Measurements from ENCODE around the gene PRKCA. TPM values are rescaled to one million over a fixed set of nuclear protein-coding genes. Genes with fewer than 3 reads are reported as not detected.

PRKCA gene
- total and polyA plus RNA-seq, 9 of the 15 experiments (the other 6 are each of a cell fraction or from before 2014, with no cell fraction given): 3.2 to 33.0 (median 17.8) TPM

DNA sequence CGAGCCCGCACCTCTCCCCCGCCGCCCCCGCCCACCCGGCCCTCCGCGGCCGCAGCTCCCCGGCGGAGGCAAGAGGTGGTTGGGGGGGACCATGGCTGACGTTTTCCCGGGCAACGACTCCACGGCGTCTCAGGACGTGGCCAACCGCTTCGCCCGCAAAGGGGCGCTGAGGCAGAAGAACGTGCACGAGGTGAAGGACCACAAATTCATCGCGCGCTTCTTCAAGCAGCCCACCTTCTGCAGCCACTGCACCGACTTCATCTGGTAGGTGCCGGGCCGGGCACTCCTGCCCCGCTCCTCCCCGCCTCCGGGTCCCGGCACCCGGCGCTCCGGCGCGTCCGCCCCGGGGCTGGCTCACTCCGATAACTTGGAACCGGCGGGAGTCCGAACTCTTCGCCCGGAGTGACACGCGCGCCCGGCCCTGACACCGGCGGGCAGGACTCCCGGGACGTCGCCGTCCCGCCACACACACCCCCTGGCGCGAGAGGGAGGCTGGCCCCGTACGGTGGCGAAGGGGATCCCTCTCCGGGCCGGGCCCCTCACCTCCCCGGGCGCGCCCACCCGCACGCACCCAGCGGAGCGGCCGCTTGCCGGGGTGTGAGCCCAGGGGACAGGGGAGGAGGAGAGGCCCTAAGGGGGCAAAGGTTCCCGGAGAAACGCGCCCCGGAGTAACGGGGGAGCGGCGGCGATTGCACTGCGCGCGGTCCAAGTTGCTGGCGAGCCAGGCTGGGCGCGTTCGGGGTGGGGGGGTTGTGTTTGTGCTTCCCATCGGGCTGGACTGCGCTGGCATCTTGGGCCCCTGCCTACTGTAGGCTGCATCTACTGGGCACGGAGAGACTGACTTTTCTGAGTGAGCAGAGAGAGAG lies 581 bp downstream of the PRKCA start (continued):
- TF ChIP-seq, protein P1, sequence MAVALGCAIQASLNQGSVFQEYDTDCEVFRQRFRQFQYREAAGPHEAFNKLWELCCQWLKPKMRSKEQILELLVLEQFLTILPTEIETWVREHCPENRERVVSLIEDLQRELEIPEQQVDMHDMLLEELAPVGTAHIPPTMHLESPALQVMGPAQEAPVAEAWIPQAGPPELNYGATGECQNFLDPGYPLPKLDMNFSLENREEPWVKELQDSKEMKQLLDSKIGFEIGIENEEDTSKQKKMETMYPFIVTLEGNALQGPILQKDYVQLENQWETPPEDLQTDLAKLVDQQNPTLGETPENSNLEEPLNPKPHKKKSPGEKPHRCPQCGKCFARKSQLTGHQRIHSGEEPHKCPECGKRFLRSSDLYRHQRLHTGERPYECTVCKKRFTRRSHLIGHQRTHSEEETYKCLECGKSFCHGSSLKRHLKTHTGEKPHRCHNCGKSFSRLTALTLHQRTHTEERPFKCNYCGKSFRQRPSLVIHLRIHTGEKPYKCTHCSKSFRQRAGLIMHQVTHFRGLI (CRISPR knock-in tag; IDR thresholded peaks at IDR 0.05): no peak
- TF ChIP-seq, protein P2, sequence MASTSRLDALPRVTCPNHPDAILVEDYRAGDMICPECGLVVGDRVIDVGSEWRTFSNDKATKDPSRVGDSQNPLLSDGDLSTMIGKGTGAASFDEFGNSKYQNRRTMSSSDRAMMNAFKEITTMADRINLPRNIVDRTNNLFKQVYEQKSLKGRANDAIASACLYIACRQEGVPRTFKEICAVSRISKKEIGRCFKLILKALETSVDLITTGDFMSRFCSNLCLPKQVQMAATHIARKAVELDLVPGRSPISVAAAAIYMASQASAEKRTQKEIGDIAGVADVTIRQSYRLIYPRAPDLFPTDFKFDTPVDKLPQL (IDR thresholded peaks at IDR 0.05; ENCODE audit: extremely low read depth, insufficient read length): no peak
- TF ChIP-seq THRAP3 (IDR thresholded peaks at IDR 0.05; ENCODE audit: borderline replicate concordance) (no peak), FOXA1 (IDR thresholded peaks at IDR 0.05; ENCODE audit: borderline replicate concordance) (no peak), ATF1 (CRISPR knock-in tag; IDR thresholded peaks at IDR 0.05) (no peak), ATF1 (tag; IDR thresholded peaks at IDR 0.05) (no peak), ZZZ3 (IDR thresholded peaks at IDR 0.05) (no peak), CBX1 (IDR thresholded peaks at IDR 0.05; ENCODE audit: low read depth) (no peak), ADNP (tag; IDR thresholded peaks at IDR 0.05) (no peak), ZNF184 (CRISPR knock-in tag; IDR thresholded peaks at IDR 0.05) (no peak), SNIP1 (IDR thresholded peaks at IDR 0.05; ENCODE audit: low read depth) (no peak), KDM2B (CRISPR knock-in tag; IDR thresholded peaks at IDR 0.05) (peak; percentile 42; the same call in 1 of the 2 replicates), ZFPM2 (CRISPR knock-in tag; IDR thresholded peaks at IDR 0.05) (no peak), PCBP1 (IDR thresholded peaks at IDR 0.05; ENCODE audit: low read depth, low read length, poor library complexity, severe bottlenecking) (peak; percentile 72), NFE2 (IDR thresholded peaks at IDR 0.05; ENCODE audit: low read depth) (no peak), CTBP1 (IDR thresholded peaks at IDR 0.05; ENCODE audit: borderline replicate concordance) (no peak; the same call in 1 of the 2 replicates), C11orf30 (IDR thresholded peaks at IDR 0.05; ENCODE audit: low read depth) (no peak)
- TF ChIP-seq, protein P3, sequence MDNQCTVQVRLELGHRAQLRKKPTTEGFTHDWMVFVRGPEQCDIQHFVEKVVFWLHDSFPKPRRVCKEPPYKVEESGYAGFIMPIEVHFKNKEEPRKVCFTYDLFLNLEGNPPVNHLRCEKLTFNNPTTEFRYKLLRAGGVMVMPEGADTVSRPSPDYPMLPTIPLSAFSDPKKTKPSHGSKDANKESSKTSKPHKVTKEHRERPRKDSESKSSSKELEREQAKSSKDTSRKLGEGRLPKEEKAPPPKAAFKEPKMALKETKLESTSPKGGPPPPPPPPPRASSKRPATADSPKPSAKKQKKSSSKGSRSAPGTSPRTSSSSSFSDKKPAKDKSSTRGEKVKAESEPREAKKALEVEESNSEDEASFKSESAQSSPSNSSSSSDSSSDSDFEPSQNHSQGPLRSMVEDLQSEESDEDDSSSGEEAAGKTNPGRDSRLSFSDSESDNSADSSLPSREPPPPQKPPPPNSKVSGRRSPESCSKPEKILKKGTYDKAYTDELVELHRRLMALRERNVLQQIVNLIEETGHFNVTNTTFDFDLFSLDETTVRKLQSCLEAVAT (IDR thresholded peaks at IDR 0.05): no peak
- TF ChIP-seq, protein P4, sequence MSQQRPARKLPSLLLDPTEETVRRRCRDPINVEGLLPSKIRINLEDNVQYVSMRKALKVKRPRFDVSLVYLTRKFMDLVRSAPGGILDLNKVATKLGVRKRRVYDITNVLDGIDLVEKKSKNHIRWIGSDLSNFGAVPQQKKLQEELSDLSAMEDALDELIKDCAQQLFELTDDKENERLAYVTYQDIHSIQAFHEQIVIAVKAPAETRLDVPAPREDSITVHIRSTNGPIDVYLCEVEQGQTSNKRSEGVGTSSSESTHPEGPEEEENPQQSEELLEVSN (IDR thresholded peaks at IDR 0.05; ENCODE audit: borderline replicate concordance in 1 of 2, extremely low read depth in 1 of 2, insufficient read depth in 1 of 2, insufficient read length in 1 of 2, low read depth in 1 of 2, low read length in 1 of 2, poor library complexity in 1 of 2, severe bottlenecking in 1 of 2): peak; percentile 24 to 81
- TF ChIP-seq, protein P5, sequence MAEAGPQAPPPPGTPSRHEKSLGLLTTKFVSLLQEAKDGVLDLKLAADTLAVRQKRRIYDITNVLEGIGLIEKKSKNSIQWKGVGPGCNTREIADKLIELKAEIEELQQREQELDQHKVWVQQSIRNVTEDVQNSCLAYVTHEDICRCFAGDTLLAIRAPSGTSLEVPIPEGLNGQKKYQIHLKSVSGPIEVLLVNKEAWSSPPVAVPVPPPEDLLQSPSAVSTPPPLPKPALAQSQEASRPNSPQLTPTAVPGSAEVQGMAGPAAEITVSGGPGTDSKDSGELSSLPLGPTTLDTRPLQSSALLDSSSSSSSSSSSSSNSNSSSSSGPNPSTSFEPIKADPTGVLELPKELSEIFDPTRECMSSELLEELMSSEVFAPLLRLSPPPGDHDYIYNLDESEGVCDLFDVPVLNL (CRISPR knock-in tag; IDR thresholded peaks at IDR 0.05; ENCODE audit: low read depth): no peak
- TF ChIP-seq, protein P6, sequence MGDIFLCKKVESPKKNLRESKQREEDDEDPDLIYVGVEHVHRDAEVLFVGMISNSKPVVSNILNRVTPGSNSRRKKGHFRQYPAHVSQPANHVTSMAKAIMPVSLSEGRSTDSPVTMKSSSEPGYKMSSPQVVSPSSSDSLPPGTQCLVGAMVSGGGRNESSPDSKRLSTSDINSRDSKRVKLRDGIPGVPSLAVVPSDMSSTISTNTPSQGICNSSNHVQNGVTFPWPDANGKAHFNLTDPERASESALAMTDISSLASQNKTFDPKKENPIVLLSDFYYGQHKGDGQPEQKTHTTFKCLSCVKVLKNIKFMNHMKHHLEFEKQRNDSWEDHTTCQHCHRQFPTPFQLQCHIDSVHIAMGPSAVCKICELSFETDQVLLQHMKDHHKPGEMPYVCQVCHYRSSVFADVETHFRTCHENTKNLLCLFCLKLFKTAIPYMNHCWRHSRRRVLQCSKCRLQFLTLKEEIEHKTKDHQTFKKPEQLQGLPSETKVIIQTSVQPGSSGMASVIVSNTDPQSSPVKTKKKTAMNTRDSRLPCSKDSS (IDR thresholded peaks at IDR 0.05; ENCODE audit: low read depth, partially characterized antibody): no peak

Data from K562 (cell line).